Effector CD4-positive, alpha-beta T cell (primary cell): ENCODE measurements around the gene PSMD9.

Experiments
- DNase-seq: peaks from one replicate; pipeline ENCODE4 v3.0.0-alpha.2; 2020

PSMD9 gene

DNA sequence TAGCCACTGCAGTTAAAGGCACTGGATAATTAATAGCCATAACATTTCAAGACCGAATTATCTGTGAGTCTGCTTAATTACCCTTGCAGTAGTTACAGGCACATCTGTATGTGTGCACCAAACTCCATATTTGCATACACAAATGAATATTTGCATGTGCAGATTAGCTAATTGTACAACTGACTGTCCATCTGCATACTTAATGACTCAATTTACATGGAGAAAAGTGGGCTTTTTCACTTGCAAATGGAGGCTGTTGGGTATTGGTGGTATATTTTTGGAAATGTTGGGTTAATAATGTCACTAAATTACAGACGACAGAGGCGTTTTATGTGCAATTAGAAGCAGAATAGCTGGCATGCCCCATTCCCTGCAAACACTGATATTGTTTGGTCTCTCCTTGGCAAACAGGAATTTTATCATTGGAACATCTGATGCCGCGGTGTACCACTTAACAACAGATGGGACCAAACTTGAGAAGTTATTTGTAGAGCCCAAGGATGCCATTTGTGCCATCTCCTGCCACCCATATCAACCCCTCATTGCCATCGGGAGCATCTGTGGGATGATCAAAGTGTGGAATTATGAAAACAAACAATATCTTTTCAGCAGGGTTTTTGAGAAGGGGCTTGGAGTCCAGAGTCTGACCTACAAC lies 69.4 kb downstream of the PSMD9 start:
- DNase-seq = no peak

- no peak for DNase-seq
Measured at GRCh38 chr12:121958541-121959240, 70.1 kb downstream of the PSMD9 start.

DNA sequence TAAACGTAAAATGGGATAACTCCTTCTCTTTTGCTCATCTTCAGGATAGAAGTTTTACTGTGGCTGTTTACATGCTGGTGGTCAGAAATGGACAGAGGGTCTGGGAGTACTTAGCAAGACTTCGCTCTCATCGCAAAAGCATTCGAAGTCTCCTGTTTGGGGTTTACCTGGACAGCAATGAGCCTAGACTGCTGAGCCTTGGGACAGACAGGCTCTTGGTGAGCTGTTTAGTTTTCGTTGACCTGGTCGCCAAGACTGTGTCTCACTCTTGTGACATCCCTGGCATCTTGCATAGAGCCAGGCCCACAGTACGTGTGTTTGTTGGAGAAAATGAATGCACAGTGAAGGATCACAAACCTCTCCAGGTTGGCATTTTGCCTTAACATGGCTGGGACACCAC lies 72.0 kb downstream of the PSMD9 start:
- no peak for DNase-seq

DNA sequence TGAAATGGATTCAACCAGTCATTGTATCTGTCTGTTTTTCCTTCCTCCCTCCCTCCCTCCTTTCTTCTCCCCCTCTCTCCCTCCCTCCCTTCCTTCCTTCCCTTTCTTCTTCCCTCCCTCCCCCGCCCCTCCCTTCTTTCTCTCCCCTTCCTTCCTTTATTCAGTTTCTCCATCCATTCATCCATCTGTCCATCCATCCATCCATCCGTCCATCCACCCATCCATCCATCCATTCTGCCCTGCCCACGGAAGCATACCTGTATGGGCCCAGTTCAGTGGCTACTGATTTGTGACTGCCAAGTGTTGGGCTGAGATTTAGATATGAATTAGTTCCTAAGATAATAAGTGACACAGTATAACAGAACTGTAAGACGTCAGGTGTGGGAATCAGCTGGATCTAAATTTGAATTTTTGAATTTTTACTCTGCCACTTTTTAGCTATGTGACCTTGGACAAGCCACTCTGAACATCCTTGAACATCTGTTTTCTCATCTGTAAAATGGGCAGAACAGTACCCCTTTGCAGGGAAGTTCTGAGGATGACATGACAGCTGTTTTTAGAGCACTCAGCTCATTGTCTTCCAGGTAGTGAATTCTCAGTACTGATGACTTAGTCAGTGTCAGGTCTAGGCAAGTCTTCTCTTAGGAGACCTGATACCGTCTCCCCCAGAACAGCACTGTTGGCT lies 72.7 kb downstream of the PSMD9 start:
- DNase-seq = no peak

- DNase-seq = no peak
Measured at GRCh38 chr12:121963341-121964018, 74.9 kb downstream of the PSMD9 start.

DNA sequence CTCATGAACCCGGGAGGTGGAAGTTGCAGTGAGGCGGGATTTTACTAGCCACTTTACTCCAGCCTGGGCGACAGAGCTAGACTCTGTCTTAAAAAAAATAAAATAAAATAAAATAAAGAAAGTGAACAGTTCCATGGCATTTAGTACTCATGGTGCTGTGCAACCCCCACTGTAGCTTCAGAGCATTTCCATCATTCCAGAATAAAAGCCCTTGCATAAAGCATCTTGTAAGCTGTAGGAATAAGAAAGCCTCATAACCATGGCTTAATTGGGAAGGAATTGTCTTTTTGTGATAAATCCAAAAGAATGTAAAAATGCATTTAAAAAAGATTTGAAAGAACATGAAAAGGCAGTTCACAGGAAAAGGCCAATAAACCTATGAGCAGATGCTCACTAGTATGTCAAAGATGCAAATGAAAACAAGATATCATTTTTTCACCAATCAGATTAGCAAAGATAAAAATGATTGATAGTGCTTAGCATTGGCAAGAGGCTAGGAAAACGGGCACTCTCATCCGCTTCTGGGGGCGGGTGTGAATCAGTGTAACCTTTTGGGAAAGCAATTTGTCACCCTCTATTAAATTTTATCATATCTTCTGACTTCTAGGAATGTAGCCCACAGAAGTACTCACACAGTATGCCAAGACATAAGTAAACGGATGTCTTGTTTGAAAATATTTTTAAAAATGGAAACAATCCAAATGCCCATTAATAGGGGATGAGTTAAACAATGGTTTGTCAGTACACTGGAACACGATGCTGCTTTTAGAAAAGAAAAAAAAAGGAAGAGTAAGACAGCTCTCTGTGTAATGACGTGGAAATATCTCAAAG lies 76.4 kb downstream of the PSMD9 start:
- no peak for DNase-seq

- DNase-seq = no peak
Measured at GRCh38 chr12:121966959-121967358, 78.4 kb downstream of the PSMD9 start.
